Sigmoid colon (tissue), 3 donors: Measurements from ENCODE around the gene KIF26B.

Source experiments
- POLR2A ChIP-seq, 2 donors: fragments of 450-650 bp; IDR thresholded peaks; one replicate each; pipeline ENCODE4 v1.6.1; 2016; ENCODE audit warnings: antibody characterized with exemption in 2 of 2, mild to moderate bottlenecking in 2 of 2, moderate library complexity in 2 of 2
- TF ChIP-seq, protein P1 (sequence below), 4 experiments: fragments of 450-650 bp in 3 of 4; fragments of 200-600 bp in 1 of 4; IDR thresholded peaks; one replicate each; pipeline ENCODE4 v1.5.1; 2016 to 2019; ENCODE audit warnings: antibody characterized with exemption in 4 of 4, mild to moderate bottlenecking in 3 of 4, moderate library complexity in 2 of 4

DNA sequence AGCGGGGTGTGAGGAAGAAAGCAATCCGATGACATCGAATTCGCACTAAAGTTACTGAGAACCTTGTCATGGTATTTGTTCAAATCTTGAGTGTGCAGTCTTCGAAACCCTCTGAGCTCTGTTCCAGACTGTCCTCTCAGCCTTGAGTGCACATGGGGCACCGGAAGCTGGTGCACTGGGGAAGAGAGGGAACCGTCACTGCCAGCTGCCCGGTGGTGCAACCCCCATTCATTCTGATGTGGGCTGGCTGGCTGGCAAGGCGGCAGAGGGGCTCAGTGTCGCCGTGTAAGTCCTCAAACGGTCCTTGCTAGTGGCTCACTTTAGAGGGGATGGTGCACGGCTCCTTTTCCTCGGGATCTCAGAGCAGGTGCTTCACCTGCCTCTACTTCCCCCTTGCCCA is 137.4 kb downstream of the KIF26B start:
- TF ChIP-seq, protein P1, sequence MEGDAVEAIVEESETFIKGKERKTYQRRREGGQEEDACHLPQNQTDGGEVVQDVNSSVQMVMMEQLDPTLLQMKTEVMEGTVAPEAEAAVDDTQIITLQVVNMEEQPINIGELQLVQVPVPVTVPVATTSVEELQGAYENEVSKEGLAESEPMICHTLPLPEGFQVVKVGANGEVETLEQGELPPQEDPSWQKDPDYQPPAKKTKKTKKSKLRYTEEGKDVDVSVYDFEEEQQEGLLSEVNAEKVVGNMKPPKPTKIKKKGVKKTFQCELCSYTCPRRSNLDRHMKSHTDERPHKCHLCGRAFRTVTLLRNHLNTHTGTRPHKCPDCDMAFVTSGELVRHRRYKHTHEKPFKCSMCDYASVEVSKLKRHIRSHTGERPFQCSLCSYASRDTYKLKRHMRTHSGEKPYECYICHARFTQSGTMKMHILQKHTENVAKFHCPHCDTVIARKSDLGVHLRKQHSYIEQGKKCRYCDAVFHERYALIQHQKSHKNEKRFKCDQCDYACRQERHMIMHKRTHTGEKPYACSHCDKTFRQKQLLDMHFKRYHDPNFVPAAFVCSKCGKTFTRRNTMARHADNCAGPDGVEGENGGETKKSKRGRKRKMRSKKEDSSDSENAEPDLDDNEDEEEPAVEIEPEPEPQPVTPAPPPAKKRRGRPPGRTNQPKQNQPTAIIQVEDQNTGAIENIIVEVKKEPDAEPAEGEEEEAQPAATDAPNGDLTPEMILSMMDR (IDR thresholded peaks at IDR 0.05) = no peak
- no peak for TF ChIP-seq POLR2A (IDR thresholded peaks at IDR 0.05)
